HCT116 (cell line): ENCODE data around the gene STX2. TPM values are rescaled to one million over a fixed set of nuclear protein-coding genes. Genes with fewer than 3 reads are reported as not detected.
"Not testable (repeated sequence)": the region's sequence is repeated elsewhere in the genome, so short reads cannot be mapped to it uniquely, and the experiment has no call there.

Experiments
- ATAC-seq: fragments of 200-7000 bp; cut with Tn5 transposase; 2 replicates; pipeline ENCODE4 v1.9.1; 2020; ENCODE audit warnings: mild to moderate bottlenecking, moderate library complexity
- BruUV-seq: library from RNA; stranded (reverse); fragments of 400-500 nt; replicated peaks from 2 replicates; lab custom pipeline; 2021; lab: Mats Ljungman, UMichigan
- CTCF ChIA-PET: fragments of 300-600 bp; sonication (Branson Sonifier 250); formaldehyde crosslinking; loops from one replicate; lab custom pipeline; 2021; ENCODE audit warnings: antibody characterized with exemption; lab: Charles Lee
- POLR2A ChIA-PET: fragments of 300-600, 350-600 bp; sonication (Branson Sonifier 250); formaldehyde crosslinking; loops from one replicate; lab custom pipeline; 2021; ENCODE audit warnings: antibody characterized with exemption; lab: Charles Lee
- RAD21 ChIA-PET, 2 experiments: fragments of 300-600 bp; sonication (Branson Sonifier 250); formaldehyde crosslinking; loops; one replicate each; lab custom pipeline; 2023; ENCODE audit warnings: low total read pairs in 2 of 2; ENCODE audit not compliant: uncharacterized antibody in 2 of 2, unreplicated experiment in 2 of 2, low non-redundant PET in 1 of 2; lab: Charles Lee
- DNase-seq: peaks from one replicate; pipeline ENCODE4 v3.0.0-alpha.2; 2010; ENCODE audit warnings: low read depth, low spot score
- H2AFZ ChIP-seq: fragments of 200-600 bp; shearing (Covaris generic), sonication (generic); 2 replicates; pipeline ENCODE4 v1.6.1; 2017; ENCODE audit warnings: low read depth, mixed run types, mixed read lengths, antibody characterized with exemption, low read length; ENCODE audit not compliant: poor library complexity, severe bottlenecking
- H3K27ac ChIP-seq: 2 replicates; pipeline ENCODE4 v1.5.1; 2012; ENCODE audit warnings: low read depth, low read length
- H3K27me3 ChIP-seq: fragments of 200-600 bp; sonication (generic); 2 replicates; pipeline ENCODE4 v1.6.1; 2016; ENCODE audit warnings: mixed run types, low read length, mixed read lengths; ENCODE audit not compliant: insufficient read depth
- H3K36me3 ChIP-seq, 2 experiments: fragments of 200-500 bp in 1 of 2; fragments of 200-600 bp in 1 of 2; sonication (Bioruptor generic) in 1 of 2; sonication (generic) in 1 of 2; 2 replicates each; pipeline versions ENCODE4 v1.5.1 to v1.6.1; 2014 to 2016; ENCODE audit warnings: low read length in 2 of 2, inconsistent platforms in 1 of 2, mixed read lengths in 1 of 2, mixed run types in 1 of 2; ENCODE audit not compliant: insufficient read depth in 2 of 2, control insufficient read depth in 1 of 2
- H3K4me1 ChIP-seq, 2 experiments: fragments of 200-600 bp in 1 of 2; sonication (generic) in 1 of 2; 2 replicates each; pipeline versions ENCODE4 v1.5.1 to v1.6.1; 2012 to 2017; ENCODE audit warnings: low read length in 2 of 2, inconsistent platforms in 1 of 2, mild to moderate bottlenecking in 1 of 2, mixed read lengths in 1 of 2, mixed run types in 1 of 2, moderate library complexity in 1 of 2; ENCODE audit not compliant: insufficient read depth in 2 of 2, control insufficient read depth in 1 of 2
- H3K4me2 ChIP-seq: fragments of 200-600 bp; sonication (generic); 2 replicates; pipeline ENCODE4 v1.6.1; 2017; ENCODE audit warnings: mixed run types, low read length, mixed read lengths
- H3K4me3 ChIP-seq, 2 experiments: fragments of 200-600 bp in 1 of 2; sonication (generic) in 1 of 2; replicated peaks in 1 of 2; 2 replicates each; pipeline ENCODE4 v1.5.1; 2011 to 2016; ENCODE audit warnings: low read length in 2 of 2, control low read depth in 1 of 2, low read depth in 1 of 2, mild to moderate bottlenecking in 1 of 2, mixed read lengths in 1 of 2, mixed run types in 1 of 2
- H3K79me2 ChIP-seq: fragments of 200-600 bp; sonication (generic); 2 replicates; pipeline ENCODE4 v1.6.1; 2017; ENCODE audit warnings: mild to moderate bottlenecking, mixed run types, low read length, moderate library complexity, mixed read lengths; ENCODE audit not compliant: insufficient read depth
- H3K9ac ChIP-seq: fragments of 200-600 bp; sonication (generic); 2 replicates; pipeline ENCODE4 v1.6.1; 2016; ENCODE audit warnings: low read length, mixed read lengths
- H3K9me2 ChIP-seq: fragments of 200-600 bp; sonication (generic), shearing (Covaris generic); 2 replicates; pipeline ENCODE4 v1.6.1; 2017; ENCODE audit warnings: mixed run types, mild to moderate bottlenecking, moderate library complexity; ENCODE audit not compliant: insufficient read depth
- H3K9me3 ChIP-seq, 2 experiments: fragments of 200-500 bp in 1 of 2; fragments of 200-600 bp in 1 of 2; sonication (Bioruptor generic) in 1 of 2; sonication (generic) in 1 of 2; 2 replicates each; pipeline ENCODE4 v1.6.1; 2014 to 2017; ENCODE audit warnings: low read length in 2 of 2, mixed read lengths in 2 of 2, inconsistent platforms in 1 of 2, low read depth in 1 of 2, mild to moderate bottlenecking in 1 of 2, mixed run types in 1 of 2, moderate library complexity in 1 of 2; ENCODE audit not compliant: control insufficient read depth in 1 of 2, insufficient read depth in 1 of 2
- H4K20me1 ChIP-seq: fragments of 200-600 bp; sonication (generic), shearing (Covaris generic); 2 replicates; pipeline ENCODE4 v1.6.1; 2017; ENCODE audit warnings: mixed run types, mild to moderate bottlenecking, moderate library complexity; ENCODE audit not compliant: insufficient read depth
- TCF7L2 ChIP-seq: IDR thresholded peaks from 2 replicates; pipeline ENCODE4 v1.7.0; 2011; ENCODE audit warnings: borderline replicate concordance, inconsistent platforms; ENCODE audit not compliant: insufficient read depth, insufficient read length; ENCODE audit errors: extremely low read depth
- ZBTB33 ChIP-seq: IDR thresholded peaks from 2 replicates; pipeline ENCODE4 v1.6.1; 2011; ENCODE audit warnings: mild to moderate bottlenecking, low read length, moderate library complexity; ENCODE audit not compliant: insufficient replicate concordance; ENCODE audit errors: extremely low read depth
- intact Hi-C: fragments of 100-400 bp; cut with micrococcal nuclease; formaldehyde crosslinking; loops from 2 replicates; pipeline ENCODE4 v1.10.0; 2022
- total RNA-seq: library from RNA; stranded (reverse); gene quantifications from one replicate; pipeline ENCODE4 v1.2.1, GENCODE V29; 2021; ENCODE audit not compliant: unreplicated experiment

Gene STX2
- total RNA-seq, 1 experiment from 2014 or later = 19.2 TPM

GRCh38 chr12:130848105-130848504 is 9.1 kb upstream of the STX2 start:
- H3K27ac ChIP-seq, H3K27me3 ChIP-seq, RAD21 ChIA-PET, BruUV-seq, H3K79me2 ChIP-seq, H3K9ac ChIP-seq, DNase-seq, H3K9me3 ChIP-seq, H4K20me1 ChIP-seq, H3K4me2 ChIP-seq, CTCF ChIA-PET, H3K36me3 ChIP-seq, ATAC-seq, intact Hi-C loops, H3K9me2 ChIP-seq, H2AFZ ChIP-seq, H3K4me3 ChIP-seq, POLR2A ChIA-PET: not testable (repeated sequence)
- H3K4me1 ChIP-seq = peaks cover 16% of the 10 kb centered on the region in 2 experiments

- BruUV-seq = no TSS peak
- no peak for ATAC-seq
Measured at GRCh38 chr12:130847112-130847511, 8.1 kb upstream of the STX2 start.

More at GRCh38 chr12:130847112-130847511, 8.1 kb upstream of the STX2 start:
- Histone ChIP-seq H3K36me3 (no peaks in the 10 kb centered on the region), H3K9me2 (no peaks in the 10 kb centered on the region), H3K4me2 (no peak overlapping the region; the same call in 1 of the 2 replicates), H2AFZ (no peak overlapping the region), H3K79me2 (no peaks in the 10 kb centered on the region), H3K27me3 (no peaks in the 10 kb centered on the region), H3K4me3 (no peak overlapping the region), H3K9me3 (no peaks in the 10 kb centered on the region), H3K4me1 (peaks cover 16% of the 10 kb centered on the region in 2 experiments)
- ChIA-PET RAD21 (no interaction called here), CTCF (interaction anchor here (1.5 kb wide), 1 partner anchor 21 kb away, joined by 3 read pairs; no protein-coding TSS in a partner anchor), POLR2A (no interaction called here)
- intact Hi-C loops = no loop called here
- DNase-seq = no peak
- TF ChIP-seq TCF7L2 (no peak), ZBTB33 (no peak)
- TF ChIP-seq, all 23 proteins: peak for 0
- H3K9ac ChIP-seq = no peak overlapping the region
- no peak overlapping the region for H3K27ac ChIP-seq
- no peaks in the 10 kb centered on the region for H4K20me1 ChIP-seq
